Activated CD8-positive, alpha-beta memory T cell treated with anti-CD3 and anti-CD28 coated beads, Interleukin-2, amount 50 U/mL, for 24 hours (primary cell): Measurements from ENCODE around the gene BACE1.
"Not testable (repeated sequence)": the region's sequence is repeated elsewhere in the genome, so short reads cannot be mapped to it uniquely, and the experiment has no call there.

Source experiments
- DNase-seq: peaks from one replicate; pipeline ENCODE4 v3.0.0-alpha.2; 2020; ENCODE audit errors: extremely low read depth

BACE1 gene

GRCh38 chr11:117316197-117316961 lies at the start of gene BACE1:
BACE1 (minus strand) TSS chr11:117316256; CDS start chr11:117315795, 461 bp downstream.
- no peak for DNase-seq

- DNase-seq: no peak
Measured at GRCh38 chr11:117361432-117361831, 45.4 kb upstream of the BACE1 start.

- DNase-seq: no peak
Measured at GRCh38 chr11:117356126-117356890, 40.3 kb upstream of the BACE1 start.

- DNase-seq: no peak
Measured at GRCh38 chr11:117354550-117354949, 38.5 kb upstream of the BACE1 start.

GRCh38 chr11:117345039-117345438 lies 29.0 kb upstream of the BACE1 start:
- no peak for DNase-seq

GRCh38 chr11:117337076-117337475 lies 21.0 kb upstream of the BACE1 start:
- no peak for DNase-seq

- no peak for DNase-seq
Measured at GRCh38 chr11:117335399-117335798, 19.3 kb upstream of the BACE1 start.

GRCh38 chr11:117334896-117335295 lies 18.8 kb upstream of the BACE1 start:
- no peak for DNase-seq

GRCh38 chr11:117333917-117334316 lies 17.9 kb upstream of the BACE1 start:
- DNase-seq: no peak

GRCh38 chr11:117332843-117333242 lies 16.8 kb upstream of the BACE1 start:
- DNase-seq: no peak

GRCh38 chr11:117328375-117329010 lies 12.4 kb upstream of the BACE1 start:
- DNase-seq: no peak

GRCh38 chr11:117327567-117328374 lies 11.7 kb upstream of the BACE1 start, which contains the start of gene CEP164:
CEP164 (plus strand) TSS chr11:117327854; CDS start chr11:117338587, 10,733 bp downstream.
- peak; percentile 87 for DNase-seq

GRCh38 chr11:117327255-117327566 lies 11.2 kb upstream of the BACE1 start:
- not testable (repeated sequence) for DNase-seq

- no peak for DNase-seq
Measured at GRCh38 chr11:117319214-117319840, 3.3 kb upstream of the BACE1 start.

- no peak for DNase-seq
Measured at GRCh38 chr11:117318738-117319137, 2.7 kb upstream of the BACE1 start.

GRCh38 chr11:117315285-117316196 lies 515 bp downstream of the BACE1 start:
- DNase-seq: no peak

- no peak for DNase-seq
Measured at GRCh38 chr11:117314840-117315239, 1.2 kb downstream of the BACE1 start.

- no peak for DNase-seq
Measured at GRCh38 chr11:117313828-117314768, 2.0 kb downstream of the BACE1 start.

GRCh38 chr11:117313091-117313490 lies 3.0 kb downstream of the BACE1 start:
- no peak for DNase-seq
